ENCODE data around the gene PXN. TPM values are rescaled to one million over a fixed set of nuclear protein-coding genes. Genes with fewer than 3 reads are reported as not detected.
A peak's percentile ranks its signal among the peaks of the same experiment; 100 is the strongest.

PXN gene
- total and polyA plus RNA-seq, 2 experiments from 2014 or later: 87.2 to 134 TPM

GRCh38 chr12:120292661-120293531, 27.4 kb upstream of the PXN start, which contains the start of gene RNU4-1:
RNU4-1 (minus strand) TSS chr12:120293237.
- Histone ChIP-seq H3K9me3 (ENCODE audit: low read depth) (no peaks in the 10 kb centered on the region), H3K36me3 (ENCODE audit: low read depth) (no peaks in the 10 kb centered on the region), H3K4me3 (peak within 1 kb of the TSS; percentile 69), H3K79me2 (ENCODE audit: insufficient read depth) (no peaks in the 10 kb centered on the region), H3F3A (ENCODE audit: insufficient read depth) (peaks cover 39% of the 10 kb centered on the region), H3K4me1 (ENCODE audit: insufficient read depth) (0 out of 2 replicates have a peak, but pooled peaks cover 8% of the 10 kb centered on the region), H3K9me2 (ENCODE audit: insufficient read depth) (no peaks in the 10 kb centered on the region), H2AFZ (peak within 1 kb of the TSS; percentile 72), H3K27me3 (replicated peaks; ENCODE audit: insufficient read depth) (no peaks in the 10 kb centered on the region), H3K27ac (peak within 1 kb of the TSS; percentile 100), H3K9ac (peak within 1 kb of the TSS; percentile 97), H3K4me2 (ENCODE audit: unreplicated experiment) (peak within 1 kb of the TSS; percentile 96), H4K20me1 (ENCODE audit: insufficient read depth) (no peaks in the 10 kb centered on the region)
- in situ Hi-C loops (cut with MboI): no loop called here
- no peak for TF ChIP-seq EZH2 (IDR thresholded peaks at IDR 0.05; ENCODE audit: insufficient read depth, poor library complexity, severe bottlenecking)
- no peak for TF ChIP-seq EZH2phosphoT487 (IDR thresholded peaks at IDR 0.05; ENCODE audit: insufficient read depth, low read depth)
- WGBS, 2 experiments (ENCODE audit: low coverage in 1 of 2, low lambda C conversion rate in 2 of 2, missing lambda C conversion rate in 2 of 2): 1 to 3% methylated on average over 29 of the region's 29 CpGs
- DNase-seq: peak; percentile 93

- Histone ChIP-seq H3K36me3 (ENCODE audit: low read depth) (no peaks in the 10 kb centered on the region), H3K4me1 (ENCODE audit: insufficient read depth) (0 out of 2 replicates have a peak, but pooled peaks cover 8% of the 10 kb centered on the region), H3K9me2 (ENCODE audit: insufficient read depth) (no peaks in the 10 kb centered on the region), H3K9ac (peak overlapping the region; percentile 97), H4K20me1 (ENCODE audit: insufficient read depth) (no peaks in the 10 kb centered on the region), H3F3A (ENCODE audit: insufficient read depth) (peaks cover 39% of the 10 kb centered on the region), H2AFZ (peak overlapping the region; percentile 67), H3K4me2 (ENCODE audit: unreplicated experiment) (peak overlapping the region; percentile 96), H3K9me3 (ENCODE audit: low read depth) (no peaks in the 10 kb centered on the region), H3K4me3 (peak overlapping the region; percentile 69), H3K27me3 (replicated peaks; ENCODE audit: insufficient read depth) (no peaks in the 10 kb centered on the region), H3K27ac (peak overlapping the region; percentile 100), H3K79me2 (ENCODE audit: insufficient read depth) (no peaks in the 10 kb centered on the region)
- DNase-seq: no peak
- 0 to 1% methylated on average over 17 of the region's 17 CpGs for WGBS, 2 experiments (ENCODE audit: low coverage in 1 of 2, low lambda C conversion rate in 2 of 2, missing lambda C conversion rate in 2 of 2)
- in situ Hi-C loops (cut with MboI): no loop called here
- no peak for TF ChIP-seq EZH2phosphoT487 (IDR thresholded peaks at IDR 0.05; ENCODE audit: insufficient read depth, low read depth)
- no peak for TF ChIP-seq EZH2 (IDR thresholded peaks at IDR 0.05; ENCODE audit: insufficient read depth, poor library complexity, severe bottlenecking)
Observed at GRCh38 chr12:120292411-120292660, 26.8 kb upstream of the PXN start.

- H2AFZ ChIP-seq: no peak overlapping the region
- no peaks in the 10 kb centered on the region for H3K36me3 ChIP-seq (ENCODE audit: low read depth)
- peaks cover 39% of the 10 kb centered on the region for H3F3A ChIP-seq (ENCODE audit: insufficient read depth)
- no peaks in the 10 kb centered on the region for H3K79me2 ChIP-seq (ENCODE audit: insufficient read depth)
- H3K4me3 ChIP-seq: peak overlapping the region; percentile 46
- H3K4me2 ChIP-seq (ENCODE audit: unreplicated experiment): peak overlapping the region; percentile 67
- H3K4me1 ChIP-seq (ENCODE audit: insufficient read depth): 0 out of 2 replicates have a peak, but pooled peaks cover 8% of the 10 kb centered on the region
- no peaks in the 10 kb centered on the region for H3K27me3 ChIP-seq (replicated peaks; ENCODE audit: insufficient read depth)
- no peaks in the 10 kb centered on the region for H4K20me1 ChIP-seq (ENCODE audit: insufficient read depth)
- no peaks in the 10 kb centered on the region for H3K9me2 ChIP-seq (ENCODE audit: insufficient read depth)
- in situ Hi-C loops (cut with MboI): no loop called here
- peak; percentile 67 for DNase-seq
- WGBS, 2 experiments (ENCODE audit: low coverage in 1 of 2, low lambda C conversion rate in 2 of 2, missing lambda C conversion rate in 2 of 2): 14 to 20% methylated on average over 22 of the region's 22 CpGs
- peak overlapping the region; percentile 100 for H3K27ac ChIP-seq
- H3K9me3 ChIP-seq (ENCODE audit: low read depth): no peaks in the 10 kb centered on the region
- TF ChIP-seq EZH2 (IDR thresholded peaks at IDR 0.05; ENCODE audit: insufficient read depth, poor library complexity, severe bottlenecking): no peak
- no peak for TF ChIP-seq EZH2phosphoT487 (IDR thresholded peaks at IDR 0.05; ENCODE audit: insufficient read depth, low read depth)
- H3K9ac ChIP-seq: peak overlapping the region; percentile 97
Observed at GRCh38 chr12:120290609-120291305, 25.2 kb upstream of the PXN start.

GRCh38 chr12:120287491-120287890, 22.0 kb upstream of the PXN start:
- Histone ChIP-seq H3K4me1 (ENCODE audit: insufficient read depth) (0 out of 2 replicates have a peak, but pooled peaks cover 8% of the 10 kb centered on the region), H3K9me3 (ENCODE audit: low read depth) (no peaks in the 10 kb centered on the region), H3F3A (ENCODE audit: insufficient read depth) (peaks cover 27% of the 10 kb centered on the region), H3K4me2 (ENCODE audit: unreplicated experiment) (no peak overlapping the region), H4K20me1 (ENCODE audit: insufficient read depth) (no peaks in the 10 kb centered on the region), H3K79me2 (ENCODE audit: insufficient read depth) (no peaks in the 10 kb centered on the region), H3K9me2 (ENCODE audit: insufficient read depth) (no peaks in the 10 kb centered on the region), H3K36me3 (ENCODE audit: low read depth) (no peaks in the 10 kb centered on the region), H3K27ac (no peak overlapping the region), H2AFZ (no peak overlapping the region), H3K4me3 (no peak overlapping the region), H3K9ac (no peak overlapping the region), H3K27me3 (replicated peaks; ENCODE audit: insufficient read depth) (no peaks in the 10 kb centered on the region)
- no peak for TF ChIP-seq EZH2 (IDR thresholded peaks at IDR 0.05; ENCODE audit: insufficient read depth, poor library complexity, severe bottlenecking)
- TF ChIP-seq EZH2phosphoT487 (IDR thresholded peaks at IDR 0.05; ENCODE audit: insufficient read depth, low read depth): no peak
- 72 to 84% methylated on average over 11 to 12 of the region's 12 CpGs for WGBS, 2 experiments (ENCODE audit: low coverage in 1 of 2, low lambda C conversion rate in 2 of 2, missing lambda C conversion rate in 2 of 2)
- no peak for DNase-seq
- in situ Hi-C loops (cut with MboI): no loop called here

All from GM23248 (cell line).